GM18517 (cell line): ENCODE data around the gene ASH1L.
A peak's percentile ranks its signal among the peaks of the same experiment; 100 is the strongest.
"Not testable (repeated sequence)": the region's sequence is repeated elsewhere in the genome, so short reads cannot be mapped to it uniquely, and the experiment has no call there.

Source experiments
- ATAC-seq: cut with Tn5 transposase; IDR thresholded peaks from one replicate; pipeline ENCODE4 v1.9.1; 2021; ENCODE audit warnings: mild to moderate bottlenecking, moderate library complexity; ENCODE audit not compliant: unreplicated experiment

The ASH1L gene

DNA sequence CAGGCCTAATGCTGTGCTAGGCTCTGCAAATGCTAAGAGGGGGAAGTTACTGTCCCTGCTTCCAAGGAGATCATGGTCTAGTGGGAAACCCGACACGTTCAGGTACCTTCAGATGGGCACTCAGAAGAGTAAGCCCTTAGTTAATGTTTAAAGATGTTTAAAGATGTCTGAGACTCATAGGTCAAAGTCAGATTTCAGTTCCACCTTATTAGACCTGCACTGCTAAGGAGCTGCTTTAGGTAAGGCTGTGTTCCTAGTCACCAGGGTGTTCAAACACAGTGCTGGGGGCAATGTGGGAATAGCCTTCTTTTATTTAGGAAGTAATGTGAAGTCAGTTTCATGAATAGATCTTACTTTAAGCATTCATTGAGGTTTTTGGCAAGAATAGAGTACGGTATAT, 245.7 kb downstream of the ASH1L start:
- ATAC-seq = no peak

DNA sequence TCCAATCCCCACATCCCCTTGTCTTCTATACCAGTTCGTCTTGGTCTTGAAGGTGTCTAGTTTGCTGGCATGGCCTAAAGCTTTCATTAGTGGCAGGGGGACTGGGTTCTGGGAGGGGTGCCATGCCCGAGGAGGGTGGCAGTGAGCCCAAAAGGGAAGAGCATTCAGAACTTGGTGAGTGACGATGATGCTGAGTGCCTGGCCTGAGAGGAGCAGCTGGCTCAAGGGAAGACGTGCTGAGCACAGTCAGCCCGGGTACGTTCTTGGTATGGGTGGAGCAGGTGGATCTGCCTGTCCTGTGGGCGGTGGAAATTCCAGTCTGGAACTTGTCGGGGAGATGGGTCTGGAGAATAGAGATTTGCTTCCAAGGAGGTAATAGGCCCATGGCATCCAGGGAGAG, 249.3 kb downstream of the ASH1L start:
- ATAC-seq = no peak

DNA sequence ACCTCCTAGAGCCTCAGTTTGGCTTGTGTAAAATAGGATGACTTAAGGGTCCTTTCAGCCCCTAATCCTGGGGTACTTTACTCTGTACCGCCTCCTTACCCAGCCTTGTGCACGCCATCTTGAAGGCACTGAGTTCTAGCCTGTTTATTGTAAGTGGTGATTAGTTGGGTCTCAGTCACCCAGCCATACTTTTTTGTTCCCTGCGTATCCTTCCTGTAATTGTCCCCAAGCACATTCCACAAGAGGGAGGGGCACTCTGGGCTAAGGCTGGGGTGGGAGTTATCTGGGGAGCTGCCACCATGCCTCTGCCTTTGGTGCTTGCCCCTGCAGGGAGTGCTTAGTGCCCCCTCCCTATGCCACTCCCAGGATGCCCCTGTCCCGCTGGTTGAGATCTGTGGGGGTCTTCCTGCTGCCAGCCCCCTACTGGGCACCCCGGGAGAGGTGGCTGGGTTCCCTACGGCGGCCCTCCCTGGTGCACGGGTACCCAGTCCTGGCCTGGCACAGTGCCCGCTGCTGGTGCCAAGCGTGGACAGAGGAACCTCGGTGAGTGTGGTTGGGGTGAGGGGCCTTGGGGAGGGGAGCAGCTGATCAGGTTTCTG, 253.1 kb downstream of the ASH1L start:
- ATAC-seq = no peak

DNA sequence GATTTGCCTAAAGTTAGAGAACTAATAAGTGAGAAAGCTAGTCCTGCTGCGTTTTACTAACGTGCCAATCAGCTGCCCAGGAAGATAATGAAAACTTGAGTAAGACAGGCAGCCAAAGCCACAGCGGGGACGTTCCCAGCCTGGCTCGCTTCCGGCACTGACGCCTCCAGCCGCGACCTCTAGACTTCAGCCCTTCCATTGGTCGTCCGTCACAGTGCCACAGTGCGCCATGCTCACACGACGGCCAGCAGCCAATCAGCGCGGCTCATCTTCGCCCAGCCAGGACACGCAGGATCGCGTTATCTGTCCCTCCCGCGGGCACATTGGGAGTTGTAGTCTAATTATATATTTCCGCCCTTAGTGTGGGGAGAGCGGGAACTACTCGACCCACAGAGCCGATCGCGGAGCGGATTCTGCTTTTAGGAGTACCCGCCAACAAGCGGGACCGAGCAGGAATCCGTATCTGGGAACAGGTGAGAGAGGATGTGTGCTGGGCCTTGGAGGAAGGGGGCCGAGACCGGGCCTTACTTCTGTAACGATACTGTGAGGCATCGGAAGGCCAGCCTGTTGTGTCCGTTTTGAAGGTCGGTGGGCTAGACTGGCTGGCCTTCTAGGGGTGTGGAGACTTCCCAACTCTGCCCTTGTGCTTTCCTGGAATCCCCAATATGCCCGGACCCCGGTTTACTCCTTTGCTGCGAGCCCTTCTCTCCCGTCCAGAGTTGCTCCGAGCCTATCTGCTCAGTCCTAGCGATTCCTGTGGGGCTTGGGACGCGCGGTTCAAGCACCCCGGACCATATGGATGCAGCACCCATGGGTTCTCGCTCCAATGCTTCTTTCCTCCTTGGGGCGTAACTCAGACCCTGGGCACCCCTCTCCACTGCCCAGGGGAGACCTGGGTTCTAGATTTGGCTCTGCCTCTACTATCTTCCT, 253.8 kb downstream of the ASH1L start, which contains the start of gene FDPS:
Gene FDPS, plus strand, starts transcription at position 374 of the 930 bp plus-strand sequence. CDS start 924 bp downstream, outside the sequence.
- ATAC-seq = peak; percentile 91

DNA sequence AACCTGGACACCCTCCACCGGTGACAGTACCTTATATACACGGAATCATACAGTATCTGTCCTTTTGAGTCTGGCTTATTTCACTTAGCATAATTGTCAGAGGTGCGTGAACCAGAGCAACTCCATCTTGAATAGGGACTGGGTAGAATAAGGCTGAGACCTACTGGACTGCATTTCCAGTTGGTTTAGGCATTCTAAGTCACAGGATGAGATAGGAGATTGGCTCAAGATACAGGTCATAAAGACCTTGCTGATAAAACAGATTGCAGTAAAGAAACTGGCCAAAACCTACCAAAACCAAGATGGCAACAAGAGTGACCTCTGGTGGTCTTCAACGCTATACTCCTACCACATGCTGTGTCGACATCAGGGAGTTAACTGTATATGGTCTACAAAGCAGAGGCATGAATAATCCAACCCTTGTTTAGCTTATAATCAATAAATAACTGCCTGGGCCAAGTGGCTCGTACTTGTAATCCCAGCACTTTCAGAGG, 255.3 kb downstream of the ASH1L start:
- ATAC-seq = no peak

DNA sequence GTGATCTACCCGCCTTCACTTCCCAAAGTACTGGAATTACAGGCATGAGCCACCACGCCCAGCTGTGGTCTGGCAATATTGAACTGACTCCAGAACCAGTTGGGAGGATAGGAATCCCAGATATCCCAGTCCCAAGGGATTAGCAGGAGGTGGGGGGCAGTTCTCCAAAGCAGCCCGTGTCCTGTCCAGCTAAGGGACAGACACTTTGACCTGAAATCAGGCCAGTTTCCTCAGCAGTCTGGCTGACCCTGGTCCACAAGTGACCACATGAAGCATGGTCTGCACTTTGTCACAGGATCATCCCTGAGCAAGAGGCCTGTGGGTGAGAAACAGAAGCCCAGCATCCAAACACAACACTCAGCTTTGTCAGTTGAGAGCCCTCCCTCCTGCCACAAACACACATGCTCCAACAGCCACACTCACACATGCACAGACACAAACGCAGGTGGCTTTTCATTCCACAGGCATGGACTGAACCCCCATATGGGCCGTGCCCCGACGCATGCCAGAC, 256.7 kb downstream of the ASH1L start:
- no peak for ATAC-seq

DNA sequence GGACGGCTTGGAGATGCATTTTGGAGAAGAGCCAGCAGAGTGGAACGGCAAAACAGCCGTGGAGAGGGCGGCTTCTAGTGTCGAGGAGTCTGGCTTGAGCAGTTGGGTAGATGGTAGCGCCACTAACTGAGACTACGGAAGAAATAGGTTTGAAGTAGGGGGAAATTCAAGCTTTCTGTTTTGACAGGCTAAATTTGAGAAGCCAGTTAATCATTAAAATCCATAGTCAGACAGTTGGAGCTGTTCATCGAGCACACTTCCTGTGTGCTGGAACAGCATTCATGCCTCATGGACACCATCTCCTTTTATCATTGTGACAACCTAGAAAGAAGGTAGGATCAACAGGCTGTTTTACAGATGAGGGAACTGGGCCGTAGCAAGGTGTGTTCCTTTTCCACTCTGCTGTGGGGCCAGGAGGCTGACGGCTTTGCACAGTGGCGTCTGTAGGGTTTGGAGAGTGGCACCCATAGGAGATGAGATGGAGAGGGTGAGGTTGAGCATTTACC, 258.0 kb downstream of the ASH1L start:
- ATAC-seq = no peak

DNA sequence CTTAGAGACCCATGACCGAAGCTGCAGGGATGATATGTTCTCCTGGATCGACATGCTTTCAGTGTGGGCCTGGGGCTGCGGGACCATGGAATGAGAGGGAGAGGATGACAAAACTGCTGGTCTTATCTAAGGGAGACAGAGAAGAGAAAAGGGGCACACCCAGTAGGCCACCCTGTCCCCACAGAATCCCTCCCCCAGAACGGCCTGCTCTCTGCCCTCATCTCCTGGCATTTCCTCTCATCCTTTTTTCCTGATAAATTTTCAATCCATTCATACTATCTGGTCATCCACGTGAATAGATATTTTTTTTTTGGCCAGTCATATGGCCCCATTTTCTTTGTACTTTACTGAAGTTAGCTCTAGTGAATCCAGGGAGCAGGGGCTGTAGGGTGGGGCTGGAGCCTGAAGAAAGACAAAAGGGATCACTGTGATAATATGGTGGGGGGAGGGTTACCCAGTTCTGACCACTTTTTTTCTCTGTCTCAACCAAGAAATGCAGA, 261.2 kb downstream of the ASH1L start, which contains the start of gene PKLR:
Gene PKLR, minus strand, starts transcription at position 97 of the 500 bp plus-strand sequence. Its CDS starts 43 bp downstream, at position 54.
- ATAC-seq = no peak

DNA sequence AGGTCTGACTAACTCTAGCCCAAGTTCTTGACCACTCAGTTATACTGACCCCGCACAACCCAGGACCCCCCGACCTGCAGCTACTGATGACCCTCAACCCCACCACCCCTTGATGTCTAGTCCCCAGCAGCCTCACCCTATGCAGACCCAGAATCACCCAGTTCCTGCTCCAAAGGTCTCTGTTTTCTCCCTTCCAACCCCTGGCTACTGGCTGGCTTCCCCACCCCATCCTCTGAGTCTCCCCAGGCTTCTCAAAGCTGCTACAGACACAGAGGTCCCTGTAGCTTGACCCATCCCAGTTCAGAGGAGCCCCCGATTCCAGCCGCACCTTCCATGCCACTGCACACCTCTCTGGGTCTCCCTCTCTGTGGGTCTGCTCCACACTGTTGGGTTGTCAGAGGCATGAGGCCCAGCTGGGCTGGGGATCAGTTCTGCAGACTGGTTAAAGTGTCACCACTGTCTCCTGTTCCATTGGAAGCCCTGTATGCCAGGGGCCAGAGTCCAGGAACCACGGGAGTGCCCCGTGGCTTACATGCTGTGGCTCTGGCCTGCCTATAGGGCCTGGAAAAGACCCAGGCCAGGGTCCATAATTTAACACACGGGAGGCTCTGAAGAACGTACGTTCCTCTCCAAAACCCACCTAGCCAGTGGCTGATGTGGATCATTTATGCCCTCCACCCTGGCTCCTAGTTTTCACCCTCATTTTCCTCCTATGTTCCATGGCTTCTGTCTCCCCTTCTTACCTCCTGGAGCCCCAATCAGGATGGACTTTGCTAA, 261.9 kb downstream of the ASH1L start:
- no peak for ATAC-seq

DNA sequence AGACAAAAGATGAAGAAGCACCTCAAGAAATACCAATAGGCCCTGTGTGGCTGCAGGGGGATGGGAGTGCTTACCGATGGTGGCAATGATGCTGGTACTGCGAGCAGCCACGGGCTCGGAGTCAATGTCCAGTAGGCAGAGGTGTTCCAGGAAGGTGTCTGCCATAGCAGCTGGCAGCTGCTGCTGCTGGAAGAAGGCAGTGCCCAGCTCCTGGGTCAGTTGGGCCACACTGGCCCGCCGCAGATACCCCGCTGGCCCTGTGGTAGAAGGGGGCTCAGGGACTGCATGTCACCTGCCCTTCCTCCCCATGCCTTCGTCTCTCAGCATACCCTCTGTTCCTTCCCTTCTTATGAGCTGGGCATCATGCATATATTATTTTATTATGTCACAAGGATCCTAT, 262.6 kb downstream of the ASH1L start:
- ATAC-seq = no peak

DNA sequence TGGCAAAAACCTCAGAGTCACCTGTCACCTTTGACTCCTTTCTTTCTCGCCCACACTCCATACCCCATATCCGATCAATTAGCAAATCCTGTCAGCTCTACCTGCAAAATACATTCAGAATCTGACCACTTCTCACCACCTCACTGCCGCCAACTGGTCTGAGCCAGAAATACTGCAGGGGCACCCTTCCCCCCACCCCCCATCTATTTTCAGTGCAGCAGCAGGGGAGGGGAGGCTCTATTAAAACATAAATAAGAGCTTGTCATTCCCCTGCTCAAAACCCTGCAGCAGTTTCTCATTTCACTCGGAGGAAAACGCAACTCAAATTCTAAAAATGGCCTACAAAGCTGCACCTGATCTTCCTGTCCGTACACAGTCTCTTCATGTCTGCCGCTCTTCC, 265.2 kb downstream of the ASH1L start:
- no peak for ATAC-seq

DNA sequence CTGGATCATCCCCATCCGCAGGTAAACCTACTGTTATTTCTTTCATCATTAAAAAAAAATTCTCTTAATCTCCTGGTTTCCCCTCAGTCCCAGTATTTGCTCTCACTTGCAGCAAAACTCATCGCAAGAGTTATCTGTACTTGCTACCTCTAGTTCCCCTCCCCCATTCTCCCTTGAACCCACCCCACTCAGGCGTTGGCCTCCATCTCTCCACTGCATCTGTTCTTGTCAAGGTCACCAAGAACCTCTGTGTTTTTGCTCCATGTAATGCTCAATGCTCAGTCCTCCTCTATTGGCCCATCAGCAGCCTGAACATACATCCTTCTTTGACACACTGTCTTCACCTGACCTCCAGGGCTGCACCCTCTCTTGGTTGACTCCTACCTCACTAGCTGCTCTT, 265.9 kb downstream of the ASH1L start:
- no peak for ATAC-seq

DNA sequence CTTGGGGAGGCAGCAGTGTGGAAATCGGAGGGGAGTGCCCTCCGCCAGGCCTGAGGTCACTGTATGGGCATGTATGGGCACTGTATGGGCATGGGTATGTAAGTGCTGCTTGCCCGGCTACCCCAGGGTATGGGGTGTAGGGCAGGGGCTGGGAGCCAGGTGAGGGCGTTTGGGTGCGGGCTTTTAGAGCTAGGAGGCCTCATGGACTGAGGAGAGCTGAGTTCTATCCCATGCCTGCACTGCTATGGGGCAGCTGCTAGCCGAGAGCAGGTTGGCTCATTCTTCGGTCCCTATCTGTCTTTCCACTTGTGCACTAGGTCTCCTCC, 266.7 kb downstream of the ASH1L start:
- no peak for ATAC-seq

DNA sequence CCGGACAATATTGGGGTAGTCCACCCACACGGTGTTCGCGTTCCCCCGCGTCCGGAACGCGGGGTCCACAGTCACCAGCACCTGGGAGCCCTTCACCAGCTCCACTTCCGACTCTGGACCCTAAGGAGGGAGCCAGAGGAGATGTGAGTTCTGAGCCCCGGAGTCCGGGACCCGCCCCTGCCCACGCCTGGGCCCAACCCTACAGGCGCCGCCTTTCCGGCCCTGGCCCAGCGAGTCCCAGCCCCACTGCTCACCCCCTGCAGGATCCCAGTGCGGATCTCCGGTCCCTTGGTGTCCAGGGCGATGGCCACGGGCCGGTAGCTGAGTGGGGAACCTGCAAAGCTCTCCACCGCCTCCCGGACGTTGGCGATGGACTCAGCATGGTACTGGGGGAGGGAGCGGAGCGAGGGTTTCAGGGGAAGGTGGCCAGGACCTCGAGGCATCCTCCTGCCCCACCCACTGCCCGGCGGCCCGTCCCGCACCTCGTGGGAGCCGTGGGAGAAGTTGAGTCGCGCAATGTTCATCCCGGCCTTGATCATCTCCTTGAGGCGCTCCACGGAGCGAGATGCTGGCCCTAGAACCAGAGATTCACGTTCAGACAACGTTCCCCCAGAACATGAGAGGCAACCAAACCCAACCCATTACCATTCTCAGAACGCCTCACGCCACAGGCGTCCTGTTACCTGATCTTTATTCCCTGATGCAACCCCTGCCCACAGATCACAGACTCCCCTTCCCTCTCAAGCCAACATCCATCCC, 267.2 kb downstream of the ASH1L start:
- no peak for ATAC-seq

DNA sequence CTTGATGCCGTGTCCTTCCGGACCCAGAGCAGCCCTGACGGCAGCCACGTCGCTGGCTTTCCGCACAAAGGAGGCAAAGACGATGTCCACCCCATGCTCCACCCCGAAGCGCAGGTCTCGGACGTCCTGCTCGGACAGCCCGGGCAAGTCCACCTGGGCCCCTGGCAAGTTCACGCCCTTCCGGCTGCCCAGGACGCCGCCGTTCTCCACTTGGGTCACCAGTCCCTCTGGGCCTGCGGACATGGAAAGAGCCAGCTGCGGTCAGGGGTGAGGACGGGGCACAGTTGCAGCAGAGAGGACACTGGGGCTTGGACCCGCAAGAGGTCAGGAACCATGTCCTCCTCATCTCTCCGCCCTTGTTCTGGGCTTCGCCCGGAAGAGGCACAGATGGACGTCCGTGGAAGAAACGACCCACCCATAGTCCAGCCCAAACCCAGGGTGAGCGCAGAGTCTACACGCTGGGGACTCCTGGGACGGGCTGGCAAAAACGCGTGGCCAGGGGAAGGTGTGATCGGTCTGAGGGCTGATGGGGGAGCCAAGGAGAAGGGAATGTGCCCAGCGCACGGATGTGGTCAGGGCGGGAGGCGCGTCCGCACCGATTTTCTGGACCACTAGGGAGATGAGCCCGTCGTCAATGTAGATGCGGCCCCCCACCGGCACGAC, 268.0 kb downstream of the ASH1L start:
- no peak for ATAC-seq

DNA sequence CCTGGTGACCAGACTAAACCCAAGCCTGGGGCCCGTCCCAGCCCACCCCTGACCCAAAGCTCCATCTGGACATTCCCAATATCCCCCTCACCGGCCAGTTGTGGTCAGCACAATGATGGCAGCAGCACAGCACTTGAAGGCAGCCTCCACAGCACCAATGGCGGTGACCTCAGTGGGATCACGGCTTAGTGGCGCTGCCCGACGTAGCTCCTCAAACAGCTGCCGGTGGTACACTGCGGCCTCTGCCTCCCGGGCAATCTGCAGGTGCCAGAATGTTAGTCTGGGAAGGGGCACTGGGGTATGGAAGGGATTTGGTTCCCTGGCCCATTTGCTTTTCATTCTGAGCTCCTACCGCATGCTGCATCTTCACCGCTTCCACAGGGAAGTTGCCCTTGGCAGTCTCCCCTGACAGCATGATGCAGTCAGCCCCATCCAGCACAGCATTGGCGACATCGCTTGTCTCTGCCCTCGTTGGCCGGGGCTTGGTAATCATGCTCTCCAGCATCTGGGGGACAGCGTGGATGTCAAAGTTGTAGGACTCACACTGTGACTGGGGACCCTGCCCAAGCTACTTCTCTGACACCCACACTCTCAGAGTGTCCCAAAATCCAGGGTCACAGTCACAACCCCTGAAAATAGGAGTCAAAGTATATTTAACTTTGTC, 269.4 kb downstream of the ASH1L start:
- no peak for ATAC-seq

DNA sequence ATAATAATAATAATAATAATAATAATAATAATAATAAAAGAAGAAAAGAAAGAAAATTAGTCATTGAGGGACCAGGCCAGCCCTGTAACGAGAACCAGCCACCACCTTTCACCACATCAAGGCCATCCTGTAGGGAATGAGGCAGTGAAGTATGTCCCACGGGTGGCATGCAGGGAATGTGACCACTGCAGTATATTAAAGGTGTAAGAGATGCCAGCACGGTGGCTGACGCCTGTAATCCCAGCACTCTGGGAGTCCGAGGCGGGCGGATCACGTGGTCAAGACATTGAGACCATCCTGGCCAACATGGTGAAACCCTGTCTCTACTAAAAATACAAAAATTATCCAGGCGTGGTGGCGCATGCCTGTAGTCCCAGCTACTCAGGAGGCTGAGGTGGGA, 271.6 kb downstream of the ASH1L start:
- not testable (repeated sequence) for ATAC-seq

DNA sequence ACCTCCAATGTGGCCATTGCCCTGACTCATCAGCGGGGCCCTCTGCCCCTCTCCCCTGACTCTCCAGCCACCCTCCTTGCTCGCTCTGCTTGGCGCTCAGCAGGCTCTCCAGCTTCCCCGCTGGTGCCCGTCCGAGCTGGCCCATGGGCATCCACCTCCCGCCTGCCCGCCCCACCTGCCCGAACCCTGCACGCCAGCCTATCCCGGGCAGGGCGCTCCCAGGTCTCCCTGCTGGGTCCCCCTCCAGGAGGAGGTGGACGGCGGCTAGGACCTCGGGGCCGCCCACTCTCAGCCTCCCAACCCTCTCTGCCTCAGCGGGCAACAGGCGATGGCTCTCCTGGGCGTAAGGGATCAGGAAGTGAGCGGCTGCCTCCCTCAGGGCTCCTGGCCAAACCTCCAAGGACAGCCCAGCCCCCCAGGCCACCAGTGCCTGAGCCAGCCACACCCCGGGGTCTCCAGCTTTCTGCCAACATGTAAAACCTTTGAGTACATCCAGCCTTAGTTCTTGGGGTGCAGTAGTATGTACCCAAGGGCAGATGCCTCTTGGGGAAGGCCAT, 274.5 kb downstream of the ASH1L start:
- ATAC-seq = no peak

DNA sequence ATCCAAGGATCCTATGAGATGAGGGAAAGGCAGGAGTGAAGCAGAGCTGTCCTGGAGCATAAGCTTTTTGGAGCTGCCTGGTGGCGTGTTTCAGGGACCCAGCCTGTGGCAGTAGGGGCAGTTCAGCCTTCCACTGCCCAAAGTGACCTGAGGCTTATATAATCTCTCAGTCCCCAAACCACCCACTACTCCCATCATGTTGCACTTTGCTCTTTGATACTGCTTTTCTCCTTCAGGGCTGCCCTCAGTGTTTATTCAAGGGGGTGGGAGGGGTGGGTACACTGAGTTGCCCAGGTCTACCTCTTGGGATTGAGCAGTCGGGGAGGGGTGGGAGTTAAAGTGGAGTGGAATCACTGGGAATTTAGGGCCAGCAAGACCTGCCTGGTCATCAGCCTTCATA, 276.1 kb downstream of the ASH1L start:
- no peak for ATAC-seq
